Body of pancreas (tissue), 4 donors: Measurements from ENCODE around the gene FKBP3. TPM values are rescaled to one million over a fixed set of nuclear protein-coding genes. Genes with fewer than 3 reads are reported as not detected.
A peak's percentile ranks its signal among the peaks of the same experiment; 100 is the strongest.

ENCODE experiments used
- ATAC-seq: fragments of 150-250 bp; one replicate; pipeline ENCODE4 v1.9.1; 2016
- DNase-seq, 4 donors: peaks; one replicate each; pipeline ENCODE4 v3.0.0-alpha.2; 2019
- H3K27ac ChIP-seq, 4 donors: fragments of 200-600 bp; sonication (generic); 1 replicate in 3 of 4; 2 replicates in 1 of 4; pipeline versions ENCODE4 v1.5.1 to v1.6.1; 2016 to 2019; ENCODE audit warnings: mild to moderate bottlenecking in 1 of 4, mixed read lengths in 1 of 4, moderate library complexity in 1 of 4
- H3K27me3 ChIP-seq, 2 donors: fragments of 200-600 bp; sonication (generic); one replicate each; pipeline ENCODE4 v1.6.0; 2016; ENCODE audit warnings: mild to moderate bottlenecking in 1 of 2
- H3K36me3 ChIP-seq, 2 donors: fragments of 200-600 bp; sonication (generic); replicated peaks in 1 of 2; 2 replicates each; pipeline ENCODE4 v1.5.1; 2016; ENCODE audit warnings: low read depth in 2 of 2; ENCODE audit not compliant: insufficient read depth in 1 of 2
- H3K4me1 ChIP-seq: fragments of 200-600 bp; sonication (generic); one replicate; pipeline ENCODE4 v1.6.0; 2016
- H3K4me3 ChIP-seq, 2 donors: fragments of 200-600 bp; sonication (generic); 1 replicate in 1 of 2; 2 replicates in 1 of 2; pipeline ENCODE4 v1.5.1; 2016 to 2019
- H3K9me3 ChIP-seq, 3 donors: fragments of 200-600 bp; sonication (generic); 1 replicate in 2 of 3; 2 replicates in 1 of 3; pipeline ENCODE4 v1.5.1; 2016
- POLR2A ChIP-seq, 3 donors: fragments of 450-650 bp; IDR thresholded peaks; one replicate each; pipeline ENCODE4 v1.6.1; 2016; ENCODE audit warnings: antibody characterized with exemption in 3 of 3, mild to moderate bottlenecking in 2 of 3
- WGBS, 2 donors: methylation state at CpG; one replicate each; pipeline ENCODE4 v1.1.5; 2017; 5-methylcytosine and 5-hydroxymethylcytosine counted together
- intact Hi-C: fragments of 100-400 bp; cut with DNase I; formaldehyde crosslinking; loops from one replicate; pipeline ENCODE4 v1.15.1; 2023
- total RNA-seq, 2 donors: library from RNA; depleted of rRNA; stranded (reverse); fragments of >200 nt; gene quantifications; one replicate each; pipeline ENCODE4 v1.1.0, GENCODE V29; 2016
- TF ChIP-seq, protein P1 (sequence below), 7 experiments: fragments of 450-650 bp in 4 of 7; fragments of 200-600 bp in 3 of 7; sonication (generic) in 3 of 7; IDR thresholded peaks; one replicate each; pipeline ENCODE4 v1.5.1; 2016 to 2019; ENCODE audit warnings: antibody characterized with exemption in 7 of 7

FKBP3 gene
- total RNA-seq, 2 donors from 2014 or later, result 22.1 to 23.1 TPM

DNA sequence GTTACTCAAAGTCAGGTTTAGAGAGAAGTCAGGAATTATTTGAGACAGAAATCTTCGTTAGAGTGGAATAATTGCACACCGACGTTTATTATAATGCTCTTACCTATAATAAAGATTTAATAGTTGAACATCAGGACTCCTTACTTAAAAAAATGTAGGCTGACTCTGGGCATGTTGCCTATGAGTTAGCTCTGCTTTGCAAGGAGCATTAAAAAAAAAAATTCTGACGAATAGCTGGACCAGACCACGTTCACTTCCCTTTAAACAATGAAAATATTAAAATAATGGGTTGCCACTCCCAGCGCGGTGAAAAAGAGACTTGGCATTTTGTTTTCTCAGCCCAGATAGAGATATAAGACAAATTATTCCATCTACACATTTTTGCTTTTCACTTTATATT, 875 bp upstream of the FKBP3 start:
- Histone ChIP-seq H3K27me3 (no peaks in the 10 kb centered on the region), H3K4me1 (peaks cover 24% of the 10 kb centered on the region), H3K27ac (peak overlapping the region; percentile 64 to 92 (median 77)), H3K9me3 (no peaks in the 10 kb centered on the region), H3K4me3 (peak overlapping the region in 1 of 2 donors; percentile 28), H3K36me3 (no peaks in the 10 kb centered on the region)
- ATAC-seq (no peak), DNase-seq (no peak)
- WGBS, 2 donors, result 0% methylated on average over 7 of the region's 7 CpGs
- intact Hi-C loops, result no loop called here
- no peak for TF ChIP-seq POLR2A (IDR thresholded peaks at IDR 0.05)
- TF ChIP-seq, protein P1, sequence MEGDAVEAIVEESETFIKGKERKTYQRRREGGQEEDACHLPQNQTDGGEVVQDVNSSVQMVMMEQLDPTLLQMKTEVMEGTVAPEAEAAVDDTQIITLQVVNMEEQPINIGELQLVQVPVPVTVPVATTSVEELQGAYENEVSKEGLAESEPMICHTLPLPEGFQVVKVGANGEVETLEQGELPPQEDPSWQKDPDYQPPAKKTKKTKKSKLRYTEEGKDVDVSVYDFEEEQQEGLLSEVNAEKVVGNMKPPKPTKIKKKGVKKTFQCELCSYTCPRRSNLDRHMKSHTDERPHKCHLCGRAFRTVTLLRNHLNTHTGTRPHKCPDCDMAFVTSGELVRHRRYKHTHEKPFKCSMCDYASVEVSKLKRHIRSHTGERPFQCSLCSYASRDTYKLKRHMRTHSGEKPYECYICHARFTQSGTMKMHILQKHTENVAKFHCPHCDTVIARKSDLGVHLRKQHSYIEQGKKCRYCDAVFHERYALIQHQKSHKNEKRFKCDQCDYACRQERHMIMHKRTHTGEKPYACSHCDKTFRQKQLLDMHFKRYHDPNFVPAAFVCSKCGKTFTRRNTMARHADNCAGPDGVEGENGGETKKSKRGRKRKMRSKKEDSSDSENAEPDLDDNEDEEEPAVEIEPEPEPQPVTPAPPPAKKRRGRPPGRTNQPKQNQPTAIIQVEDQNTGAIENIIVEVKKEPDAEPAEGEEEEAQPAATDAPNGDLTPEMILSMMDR (IDR thresholded peaks at IDR 0.05), result no peak

DNA sequence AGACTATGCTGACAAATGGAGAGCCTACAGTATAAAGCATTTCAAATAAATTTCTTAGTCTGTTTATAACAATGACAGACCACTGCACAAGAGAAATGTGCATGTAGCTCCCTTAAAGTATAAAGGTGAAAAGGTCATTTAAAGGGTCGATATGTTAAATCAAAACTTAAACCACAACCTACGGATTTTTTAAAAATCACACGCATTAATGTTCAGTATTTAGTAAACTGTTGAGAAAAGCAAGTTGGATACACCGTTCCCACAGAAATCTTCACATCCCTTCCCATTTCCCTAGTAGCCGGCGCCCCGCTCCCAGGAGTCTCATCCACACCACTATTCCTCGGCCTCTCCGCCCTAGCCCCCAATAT, 614 bp downstream of the FKBP3 start:
- intact Hi-C loops, result no loop called here

DNA sequence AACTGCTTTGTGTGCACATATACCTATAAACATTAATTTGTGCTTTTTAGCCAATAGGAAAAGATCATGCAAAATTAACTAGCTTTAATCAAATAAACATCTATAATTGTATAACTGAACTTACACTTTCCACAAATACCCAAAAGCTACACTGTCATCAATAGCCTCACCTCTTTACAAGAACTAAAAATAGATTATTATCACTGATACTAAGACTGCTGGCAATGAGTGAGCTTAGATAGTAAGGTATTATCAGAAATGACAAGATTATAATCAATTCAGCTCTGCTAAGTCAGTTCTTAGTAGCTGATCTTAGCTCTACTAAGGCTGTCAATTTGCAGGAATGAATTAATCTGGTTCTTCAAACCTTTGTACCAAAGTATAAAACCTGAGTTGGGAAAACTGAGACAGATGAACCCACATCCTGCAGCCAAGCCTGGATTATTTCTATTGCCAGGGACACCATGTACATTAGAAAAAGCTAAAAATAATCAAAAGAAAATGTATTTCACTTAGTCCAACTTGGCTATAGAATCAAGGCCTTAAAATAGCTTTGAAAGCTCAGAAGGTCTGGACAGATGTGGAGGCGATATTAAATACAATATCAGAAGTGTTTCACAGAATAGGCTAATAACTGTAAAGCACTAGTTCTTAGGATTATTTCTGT, 5.2 kb downstream of the FKBP3 start:
- TF ChIP-seq POLR2A (IDR thresholded peaks at IDR 0.05), result no peak
- TF ChIP-seq, protein P1 (IDR thresholded peaks at IDR 0.05), result no peak
- 14 to 93% methylated on average over 1 of the region's 1 CpG for WGBS, 2 donors
- H3K27ac ChIP-seq, result no peak overlapping the region
- intact Hi-C loops, result no loop called here
- H3K4me3 ChIP-seq, result no peak overlapping the region
- peaks cover 8% of the 10 kb centered on the region for H3K4me1 ChIP-seq
- DNase-seq, result no peak
- no peaks in the 10 kb centered on the region for H3K27me3 ChIP-seq
- H3K36me3 ChIP-seq, result no peaks in the 10 kb centered on the region
- H3K9me3 ChIP-seq, result no peaks in the 10 kb centered on the region
- ATAC-seq, result no peak

More for the DNA sequence above, 614 bp downstream of the FKBP3 start:
- H3K27ac ChIP-seq, result peak overlapping the region; percentile 64 to 92 (median 79)
- H3K4me3 ChIP-seq, result peak overlapping the region; percentile 52 to 79
- DNase-seq (no peak), ATAC-seq (peak; percentile 2)
- TF ChIP-seq POLR2A (IDR thresholded peaks at IDR 0.05), result no peak
- TF ChIP-seq, protein P1 (IDR thresholded peaks at IDR 0.05), result no peak
- 1% methylated on average over 9 of the region's 9 CpGs for WGBS, 2 donors
- no peaks in the 10 kb centered on the region for H3K36me3 ChIP-seq
- H3K9me3 ChIP-seq, result no peaks in the 10 kb centered on the region
- peaks cover 24% of the 10 kb centered on the region for H3K4me1 ChIP-seq
- H3K27me3 ChIP-seq, result no peaks in the 10 kb centered on the region

DNA sequence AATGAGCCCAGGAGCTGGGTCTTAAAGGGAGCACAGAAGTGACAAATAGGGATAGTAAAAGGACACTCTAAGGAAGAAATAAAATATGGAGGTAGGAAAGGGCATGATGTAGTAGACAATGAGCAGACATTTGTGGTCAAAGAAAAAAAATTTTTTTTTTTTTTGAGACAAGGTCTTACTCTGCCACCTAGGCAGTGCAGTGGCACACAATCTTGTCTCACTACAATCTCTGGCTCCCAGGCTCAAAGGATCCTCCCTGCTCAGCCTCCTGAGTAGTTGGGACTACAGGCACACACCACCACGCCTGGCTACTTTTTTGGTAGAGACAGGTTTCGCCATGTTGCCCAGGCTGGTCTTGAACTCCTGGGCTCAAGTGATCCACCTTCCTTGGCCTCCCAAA, 8.5 kb downstream of the FKBP3 start:
- Histone ChIP-seq H3K27me3 (no peaks in the 10 kb centered on the region), H3K4me1 (no peaks in the 10 kb centered on the region), H3K4me3 (no peak overlapping the region), H3K27ac (no peak overlapping the region), H3K36me3 (no peaks in the 10 kb centered on the region), H3K9me3 (no peaks in the 10 kb centered on the region)
- intact Hi-C loops, result no loop called here
- TF ChIP-seq, protein P1 (IDR thresholded peaks at IDR 0.05), result no peak
- TF ChIP-seq POLR2A (IDR thresholded peaks at IDR 0.05), result no peak
- DNase-seq (no peak), ATAC-seq (no peak)
- 95% methylated on average over 2 of the region's 2 CpGs; no CpG with 5 or more reads in 1 of the 2 donors for WGBS, 2 donors

DNA sequence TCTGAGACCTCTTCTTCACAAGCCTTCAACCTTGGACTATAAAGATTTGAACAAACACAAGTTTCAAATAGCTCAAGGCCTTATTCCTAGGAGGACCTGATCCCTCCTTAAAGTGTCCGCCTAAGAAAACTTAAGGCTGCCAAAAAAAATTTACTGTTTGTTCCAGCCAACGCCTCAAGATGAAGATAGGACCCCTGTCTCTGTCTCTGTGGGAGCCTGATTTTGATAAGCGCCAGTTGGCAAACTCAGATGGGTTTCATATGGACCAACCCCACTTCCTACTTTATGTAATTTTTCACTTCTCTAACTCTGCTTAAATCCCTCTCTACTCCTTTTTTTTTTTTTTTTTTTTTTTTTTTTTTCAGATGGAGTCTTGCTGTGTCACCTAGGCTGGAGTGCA, 11.0 kb downstream of the FKBP3 start:
- H3K27ac ChIP-seq, result no peak overlapping the region
- TF ChIP-seq POLR2A (IDR thresholded peaks at IDR 0.05), result no peak
- TF ChIP-seq, protein P1 (IDR thresholded peaks at IDR 0.05), result no peak
- H3K9me3 ChIP-seq, result no peaks in the 10 kb centered on the region
- 93% methylated on average over 3 of the region's 3 CpGs for WGBS, 2 donors
- intact Hi-C loops, result no loop called here
- no peaks in the 10 kb centered on the region for H3K4me1 ChIP-seq
- DNase-seq (no peak), ATAC-seq (no peak)
- no peak overlapping the region for H3K4me3 ChIP-seq
- H3K27me3 ChIP-seq, result no peaks in the 10 kb centered on the region
- H3K36me3 ChIP-seq, result peaks cover 0 to 7% of the 10 kb centered on the region in 2 donors
